AG10803 (cell line): Measurements from ENCODE around the gene BCKDK.
A peak's percentile ranks its signal among the peaks of the same experiment; 100 is the strongest.

Source experiments
- DNase-seq: peaks from one replicate; pipeline ENCODE4 v3.0.0; 2010; ENCODE audit warnings: low read depth
- H3K4me3 ChIP-seq: 2 replicates; pipeline ENCODE4 v1.5.1; 2011; ENCODE audit warnings: mild to moderate bottlenecking, low read length, control low read depth
- CTCF ChIP-seq: conservative IDR thresholded peaks from 2 replicates; pipeline ENCODE4 v1.5.1; 2011; ENCODE audit warnings: mild to moderate bottlenecking, low read length, control low read depth, inconsistent platforms

The BCKDK gene

GRCh38 chr16:31114468-31114867 lies 6.3 kb downstream of the BCKDK start:
- no peak overlapping the region for H3K4me3 ChIP-seq
- DNase-seq: peak; percentile 35
- TF ChIP-seq CTCF: no peak

- H3K4me3 ChIP-seq: peak within 1 kb of the TSS; percentile 87
- peak; percentile 96 for DNase-seq
- TF ChIP-seq CTCF: no peak
Measured at GRCh38 chr16:31117384-31118222, 9.4 kb downstream of the BCKDK start, which contains the start of gene KAT8. KAT8 (plus strand) TSS chr16:31117664; CDS start chr16:31117682, 18 bp downstream.

GRCh38 chr16:31118223-31119155 lies 10.3 kb downstream of the BCKDK start:
- peak overlapping the region; percentile 87 for H3K4me3 ChIP-seq
- no peak for TF ChIP-seq CTCF
- peak; percentile 75 for DNase-seq

- no peak for TF ChIP-seq CTCF
- no peak for DNase-seq
- H3K4me3 ChIP-seq: no peak overlapping the region
Measured at GRCh38 chr16:31120129-31120528, 11.9 kb downstream of the BCKDK start.

- no peak for DNase-seq
- no peak for TF ChIP-seq CTCF
Measured at GRCh38 chr16:31125844-31126243, 17.7 kb downstream of the BCKDK start.

GRCh38 chr16:31127182-31127581 lies 19.0 kb downstream of the BCKDK start:
- H3K4me3 ChIP-seq: no peak overlapping the region
- DNase-seq: no peak
- TF ChIP-seq CTCF: no peak

More at GRCh38 chr16:31125844-31126243, 17.7 kb downstream of the BCKDK start:
- H3K4me3 ChIP-seq: no peak overlapping the region
